NCI-H187 treated with DMSO at 0.1 percent for 48 hours (cell line): ENCODE measurements around the gene NR2F2.

Experiments
- DNase-seq: peaks from one replicate; lab custom pipeline; 2025; lab: John Stamatoyannopoulos, UW

Gene NR2F2

DNA sequence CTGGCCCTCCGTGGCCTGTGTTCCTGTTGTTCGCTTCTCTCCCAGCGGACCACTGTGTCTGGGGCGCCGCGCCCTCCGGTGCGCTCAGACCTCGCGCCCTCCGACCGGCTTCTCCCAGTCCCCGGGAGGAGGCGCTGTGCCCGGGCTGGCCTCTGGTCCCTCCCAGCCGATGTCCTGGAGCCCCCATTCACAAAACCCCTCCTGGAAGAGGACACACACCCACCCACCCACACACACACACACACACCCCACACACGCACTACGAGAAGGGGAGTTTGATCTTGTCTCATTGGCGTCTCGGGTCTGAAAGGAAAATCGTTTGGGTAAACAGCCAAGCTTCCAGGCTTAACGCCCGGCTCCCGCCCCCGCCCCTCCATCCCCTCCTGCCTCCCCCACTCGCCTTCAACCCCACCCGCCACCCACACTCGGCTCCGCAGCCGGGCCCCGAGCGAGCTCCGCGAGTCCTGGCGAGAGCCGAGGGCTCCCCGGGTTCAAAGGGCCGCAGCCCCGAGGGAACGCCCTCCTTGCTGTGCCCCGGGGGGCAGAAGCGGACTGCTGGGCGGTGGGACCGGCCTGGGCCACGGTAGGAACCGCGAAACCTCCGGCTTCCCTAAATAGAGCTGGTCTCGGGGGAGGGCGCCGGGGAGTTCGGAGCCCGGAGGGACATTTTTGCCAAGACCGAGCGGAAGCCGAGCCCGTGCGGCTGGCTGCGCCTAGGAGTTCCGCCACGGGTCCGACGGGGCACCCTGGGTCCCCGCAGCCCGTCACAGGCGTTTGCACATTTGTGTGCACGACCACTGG is 23.6 kb downstream of the NR2F2 start:
- DNase-seq = no peak

DNA sequence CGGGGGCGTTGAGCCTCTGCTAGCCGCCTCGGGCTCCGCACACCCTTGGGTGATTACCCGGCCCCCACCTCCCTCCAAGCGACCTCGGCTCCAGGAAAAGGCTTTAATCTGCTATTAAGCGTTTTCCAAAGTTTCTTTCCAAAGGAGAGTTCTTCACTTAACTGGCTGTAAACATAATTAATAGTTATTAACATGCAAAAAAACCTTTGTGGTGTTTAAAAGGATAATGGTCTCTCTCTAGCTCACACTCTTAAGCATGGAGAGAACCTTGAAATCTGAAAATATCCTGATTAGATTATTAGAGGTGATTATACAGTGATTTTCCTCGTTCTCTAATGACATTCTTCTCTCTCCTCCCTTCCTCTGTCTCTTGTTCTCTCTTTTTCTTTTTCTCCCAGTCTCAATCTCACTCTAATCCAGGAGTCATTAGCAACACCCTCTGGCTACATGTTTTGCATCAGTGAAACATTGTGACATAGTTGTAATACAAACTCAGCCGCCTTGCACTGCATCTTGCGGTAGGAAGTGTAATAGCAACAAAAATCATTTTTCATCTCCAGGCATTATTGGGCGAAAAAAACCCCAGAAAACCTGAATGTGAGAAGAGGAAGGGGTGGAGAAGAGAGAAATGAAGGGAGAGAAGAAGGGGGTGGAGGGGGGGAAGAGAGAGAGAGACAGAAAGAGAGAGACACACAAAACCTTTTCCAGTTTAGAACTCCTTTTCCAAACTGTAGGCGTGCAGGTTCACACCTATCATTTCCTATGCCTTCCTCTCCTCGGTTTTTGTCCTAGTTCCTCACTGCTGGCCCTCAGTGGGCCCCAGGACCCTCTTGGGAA is 24.4 kb downstream of the NR2F2 start:
- no peak for DNase-seq

DNA sequence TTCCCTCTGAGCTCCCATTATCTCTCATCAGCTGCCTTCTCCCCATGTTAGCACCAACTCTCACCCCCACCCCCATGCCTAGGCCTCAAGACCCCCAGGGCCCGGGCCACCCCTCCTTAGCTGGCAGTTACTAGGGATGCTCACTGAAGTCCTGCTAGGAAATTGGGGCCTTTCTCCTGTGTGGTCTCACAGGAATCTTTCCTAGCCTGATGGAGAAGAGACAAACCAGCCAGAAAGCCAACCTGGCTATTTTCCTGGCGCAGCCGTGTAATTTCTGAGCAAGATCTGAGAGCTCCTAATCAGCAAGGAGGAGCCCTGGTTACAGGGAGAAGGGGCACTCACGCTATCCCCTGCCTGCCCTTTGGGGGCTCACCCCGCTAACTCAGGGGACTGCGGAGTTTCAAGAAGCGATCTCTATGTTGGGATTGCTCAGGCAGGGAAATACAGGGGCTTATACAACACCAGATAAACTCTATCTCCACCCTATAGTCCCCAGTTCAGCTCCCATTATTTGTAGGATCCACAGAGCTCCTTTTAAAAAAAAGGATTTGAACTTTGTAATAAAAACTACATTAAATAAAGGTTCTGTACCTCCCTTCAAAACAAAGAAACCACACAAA is 25.2 kb downstream of the NR2F2 start:
- DNase-seq = no peak

DNA sequence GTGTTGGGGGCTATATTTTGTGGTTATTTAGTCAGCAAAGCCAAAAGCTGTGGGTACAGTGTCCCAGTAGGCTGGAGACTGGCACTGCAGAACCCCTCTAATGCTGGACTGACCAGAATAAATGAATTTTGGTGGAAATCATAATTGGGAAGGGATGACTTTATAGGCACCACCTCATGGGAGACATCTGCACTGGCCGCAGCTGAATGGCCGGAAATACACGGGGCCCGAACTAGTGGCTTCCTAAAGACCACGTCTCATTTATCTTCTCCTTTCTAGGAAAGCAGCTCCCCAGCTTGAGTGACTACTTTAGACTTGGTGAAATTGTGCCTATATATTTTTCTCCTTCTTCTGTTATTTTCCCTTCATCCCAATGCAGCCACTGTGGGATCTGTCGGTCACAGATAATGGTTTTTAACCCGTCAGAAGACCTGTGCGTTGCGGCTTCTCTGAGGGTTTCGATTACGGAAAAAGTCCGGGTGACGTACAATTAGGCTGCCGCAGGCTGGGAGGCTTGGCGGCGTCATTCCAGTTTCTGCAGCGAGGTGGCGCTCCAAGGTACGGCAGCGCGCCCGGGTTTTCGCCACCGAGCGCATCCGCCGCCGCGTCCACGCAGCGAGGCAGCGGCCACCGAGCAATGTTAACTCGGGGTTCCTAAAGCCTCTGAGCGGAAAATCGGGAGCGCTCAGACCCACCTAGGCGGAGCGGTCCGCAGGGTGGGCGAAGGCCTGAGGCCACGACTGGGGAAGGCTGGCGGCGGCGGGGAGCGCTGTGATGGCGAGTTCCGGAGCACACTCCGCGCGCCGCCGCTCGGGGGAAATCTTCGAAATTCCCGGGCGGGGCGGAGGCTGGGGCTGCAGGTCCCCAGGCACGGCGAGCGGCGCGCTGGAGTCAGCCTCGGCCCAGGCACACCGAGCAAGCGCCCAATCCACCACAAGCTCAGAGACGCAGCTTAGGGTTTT is 26.3 kb downstream of the NR2F2 start:
- no peak for DNase-seq

DNA sequence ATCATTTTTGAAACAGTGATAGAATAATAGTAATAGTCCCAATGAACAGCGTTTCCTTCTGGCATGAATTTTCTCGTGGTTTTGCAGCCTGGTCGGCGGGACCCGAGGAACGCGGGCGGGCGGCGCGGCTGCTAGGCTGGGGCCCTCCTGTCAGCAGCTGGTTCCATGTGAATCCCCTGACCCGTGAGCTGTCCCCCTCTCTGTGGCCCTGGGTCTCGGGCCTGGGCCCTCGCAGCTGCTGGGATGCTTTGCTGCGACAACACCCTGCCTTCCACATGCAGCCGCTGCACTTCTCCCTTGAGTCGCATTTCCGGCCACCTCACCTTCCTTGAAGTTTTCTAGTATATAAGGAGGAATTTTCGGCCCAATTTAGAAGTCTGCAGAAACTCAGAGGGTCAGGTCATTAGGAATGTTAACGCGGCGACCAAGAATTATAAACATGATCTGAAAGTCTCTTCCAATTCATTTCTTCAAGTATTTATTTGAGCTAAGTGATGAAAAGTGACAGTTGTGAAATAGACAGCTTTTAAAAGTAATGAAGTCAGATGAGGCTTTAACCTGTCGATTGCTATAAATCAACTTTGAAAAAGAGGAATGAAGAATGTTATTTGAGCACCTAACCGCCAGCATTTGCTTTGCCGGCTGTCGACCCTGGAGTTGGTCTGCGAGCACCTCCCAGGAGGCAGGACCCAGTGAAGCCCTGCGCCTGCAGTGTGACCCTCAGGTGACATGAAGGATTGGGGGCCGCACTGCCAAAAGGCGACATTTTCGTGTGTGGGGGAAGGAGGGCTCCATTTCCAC is 27.7 kb downstream of the NR2F2 start:
- DNase-seq = no peak

DNA sequence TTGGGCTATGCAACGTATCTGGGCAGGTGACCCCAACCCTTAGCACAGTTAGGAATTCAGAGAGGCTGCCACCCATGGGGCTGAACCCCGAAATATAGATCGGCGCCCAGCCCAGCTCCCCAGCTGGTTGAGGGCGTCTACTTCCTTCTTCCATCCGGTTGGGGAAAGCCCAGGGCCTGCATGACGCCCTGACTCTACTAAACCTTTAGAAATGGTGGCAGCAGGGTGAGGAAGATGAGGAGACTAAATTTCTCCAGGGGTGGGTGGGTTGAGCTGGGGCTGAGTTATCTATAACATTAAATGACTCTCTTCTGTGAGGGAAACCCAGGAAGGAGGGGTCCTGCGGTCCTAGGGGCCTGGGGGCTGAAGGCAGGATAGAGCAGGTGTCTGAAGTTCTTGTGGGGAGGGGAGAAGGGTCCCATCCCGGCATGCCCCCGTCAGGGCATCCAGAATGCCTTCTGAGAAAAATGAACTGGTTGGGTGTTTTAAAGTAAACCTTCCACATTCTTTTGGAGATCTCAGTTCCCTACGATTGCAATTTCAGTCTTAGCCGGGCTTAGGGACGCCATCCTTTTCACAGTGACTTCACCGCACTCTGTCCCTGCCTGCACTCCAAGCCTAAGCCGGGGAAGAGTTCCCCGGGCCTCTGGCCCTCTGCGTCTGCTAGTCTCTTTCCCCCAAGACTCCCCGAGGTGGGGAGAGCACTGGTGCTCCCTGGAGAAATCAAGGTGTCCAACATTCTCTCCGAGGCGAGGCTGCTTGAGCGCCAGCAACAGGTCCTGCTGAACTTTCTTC is 28.5 kb downstream of the NR2F2 start:
- no peak for DNase-seq

DNA sequence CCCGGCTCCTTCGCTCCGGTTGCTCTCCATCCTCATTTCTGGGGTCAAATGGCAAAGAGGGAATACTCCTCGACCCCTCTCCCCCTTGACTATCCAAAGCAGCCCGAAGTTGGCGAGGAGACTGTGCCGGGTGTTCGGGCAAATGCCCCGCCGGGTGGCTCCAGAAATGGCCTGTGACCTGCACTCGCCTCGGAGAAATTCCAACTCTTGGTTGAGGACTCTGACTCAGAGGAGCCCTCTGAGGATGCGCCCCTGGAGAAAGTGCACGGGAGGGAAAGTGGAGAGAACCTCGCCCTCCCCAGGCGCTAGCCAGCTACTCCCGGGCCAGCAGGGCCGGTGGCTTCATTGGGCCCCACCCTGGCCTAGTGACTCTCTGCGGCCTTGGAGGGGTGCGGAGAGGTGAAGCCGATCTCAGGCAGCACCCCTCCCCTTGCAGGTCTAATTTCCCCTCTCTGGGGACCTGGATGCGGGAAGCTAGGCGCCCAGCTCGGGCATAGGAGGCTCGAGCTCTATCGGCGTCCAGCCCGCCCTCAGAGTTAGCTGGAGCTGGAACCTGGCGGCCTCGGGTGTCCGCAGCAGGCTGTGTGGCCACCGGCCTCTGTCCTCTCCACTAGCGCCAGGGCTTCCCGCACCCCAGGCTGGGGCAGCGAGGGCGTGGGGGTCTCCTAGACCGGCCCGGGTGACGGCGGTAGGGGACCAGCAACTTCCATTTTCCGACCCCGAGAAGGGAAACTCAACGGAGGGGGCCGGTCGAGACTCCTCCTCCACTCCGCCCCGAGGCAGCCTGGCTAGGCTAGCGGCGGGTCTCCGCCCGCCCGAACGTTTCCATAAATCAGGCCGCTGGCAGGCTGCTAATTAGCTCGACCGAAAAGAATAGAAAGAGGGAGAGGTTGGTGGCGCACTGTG is 29.4 kb downstream of the NR2F2 start:
- no peak for DNase-seq

DNA sequence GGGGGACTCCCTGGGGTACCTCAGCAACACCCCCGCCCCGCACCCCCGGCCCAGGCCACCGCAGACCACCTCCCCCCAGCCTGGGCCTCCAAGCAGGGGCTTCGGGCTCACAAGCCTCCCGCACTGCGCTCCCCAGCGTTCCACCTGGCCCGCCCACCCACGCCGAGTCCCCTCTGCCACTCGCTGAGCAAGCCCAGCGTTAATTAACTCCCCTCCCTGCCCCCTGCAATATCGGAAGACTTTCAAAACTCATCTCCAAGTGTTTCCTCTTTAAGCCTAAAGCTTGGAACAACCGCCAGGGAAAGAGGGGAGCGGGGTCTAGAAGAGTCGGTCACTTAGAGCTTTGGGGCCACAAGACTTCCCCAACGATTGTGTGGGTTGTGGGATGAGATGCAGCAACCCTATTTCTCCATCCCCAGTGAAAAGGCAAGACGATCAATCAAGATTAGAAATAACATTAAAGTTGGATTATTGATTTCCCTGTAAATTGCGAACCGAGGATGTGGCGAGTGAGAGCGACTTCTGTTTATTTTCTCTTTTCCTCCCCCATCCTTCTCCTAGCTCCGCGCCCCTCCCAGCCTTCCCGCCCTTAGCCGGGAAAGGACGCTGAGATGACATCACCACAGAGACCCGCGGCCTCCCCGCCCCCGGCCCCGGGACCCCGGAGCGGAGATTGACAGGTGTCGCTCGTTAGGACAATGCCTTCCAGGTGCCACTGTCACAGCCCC is 30.2 kb downstream of the NR2F2 start:
- DNase-seq = no peak

DNA sequence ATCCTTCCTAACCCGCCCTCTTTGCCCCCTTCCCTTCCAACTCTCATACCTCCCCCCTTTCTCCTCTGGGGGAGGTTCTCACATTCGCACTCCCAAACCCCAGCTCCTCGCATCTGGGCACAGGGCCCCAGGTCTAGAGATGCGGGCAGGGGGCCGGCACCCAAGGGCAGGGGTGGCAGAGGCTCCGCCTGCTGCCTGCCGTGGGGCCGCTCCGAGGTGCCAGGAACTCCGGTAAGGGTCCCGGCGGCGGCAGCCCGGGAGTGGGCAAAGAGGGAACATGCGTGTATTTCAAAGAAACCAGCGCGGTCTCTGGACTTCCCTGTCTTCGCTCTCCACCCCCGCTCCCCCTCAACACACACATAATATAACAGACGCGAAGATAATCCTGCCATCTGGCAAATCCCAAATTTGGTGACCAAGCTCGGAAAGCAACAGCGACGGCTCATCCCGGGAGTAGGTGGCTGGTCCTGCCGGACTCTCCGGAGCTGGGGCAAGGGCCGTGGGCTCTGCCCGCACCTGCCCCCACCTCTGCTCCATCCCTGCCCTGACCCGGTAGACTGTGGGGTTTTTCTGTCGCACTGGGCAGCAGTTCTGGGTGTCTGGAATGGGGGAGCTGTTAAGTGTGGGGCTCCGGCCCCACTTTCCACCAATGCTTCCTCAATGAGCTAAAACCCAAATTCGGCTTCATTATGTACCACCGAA is 31.0 kb downstream of the NR2F2 start:
- no peak for DNase-seq

DNA sequence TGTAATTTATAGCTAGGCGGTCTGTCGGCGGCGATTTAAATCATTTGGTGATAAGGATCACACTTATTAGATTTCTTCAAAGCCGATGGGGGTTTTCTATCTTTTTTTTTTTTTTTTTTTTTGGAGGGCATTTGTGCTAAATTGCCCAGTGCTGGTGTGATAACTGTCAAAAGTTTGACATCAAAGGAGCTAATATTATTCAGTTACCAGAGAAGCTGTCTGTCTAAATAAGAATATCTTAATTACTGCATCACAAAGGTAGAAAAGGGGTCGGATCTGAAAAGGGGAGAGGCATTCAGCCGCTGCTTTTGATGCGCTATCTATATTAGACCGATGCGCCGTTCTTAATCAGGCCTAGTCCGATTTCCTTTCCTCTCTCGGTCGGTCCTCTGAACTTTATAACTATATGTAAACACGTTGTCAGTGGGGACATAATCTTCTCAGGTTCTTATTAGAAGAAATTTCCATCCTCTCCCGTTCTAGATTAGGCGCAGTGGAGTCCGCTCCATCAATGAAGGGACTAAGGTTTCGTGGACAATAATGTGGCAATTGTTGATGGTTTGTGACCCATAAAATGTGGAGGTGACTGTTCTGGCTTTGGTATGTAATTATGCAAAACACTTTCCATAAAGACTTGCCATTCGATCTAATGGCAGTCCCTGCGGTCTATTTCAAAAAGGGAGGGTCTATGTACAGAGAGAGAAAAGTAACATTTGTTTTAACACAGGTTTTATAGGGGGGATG is 31.7 kb downstream of the NR2F2 start:
- no peak for DNase-seq

DNA sequence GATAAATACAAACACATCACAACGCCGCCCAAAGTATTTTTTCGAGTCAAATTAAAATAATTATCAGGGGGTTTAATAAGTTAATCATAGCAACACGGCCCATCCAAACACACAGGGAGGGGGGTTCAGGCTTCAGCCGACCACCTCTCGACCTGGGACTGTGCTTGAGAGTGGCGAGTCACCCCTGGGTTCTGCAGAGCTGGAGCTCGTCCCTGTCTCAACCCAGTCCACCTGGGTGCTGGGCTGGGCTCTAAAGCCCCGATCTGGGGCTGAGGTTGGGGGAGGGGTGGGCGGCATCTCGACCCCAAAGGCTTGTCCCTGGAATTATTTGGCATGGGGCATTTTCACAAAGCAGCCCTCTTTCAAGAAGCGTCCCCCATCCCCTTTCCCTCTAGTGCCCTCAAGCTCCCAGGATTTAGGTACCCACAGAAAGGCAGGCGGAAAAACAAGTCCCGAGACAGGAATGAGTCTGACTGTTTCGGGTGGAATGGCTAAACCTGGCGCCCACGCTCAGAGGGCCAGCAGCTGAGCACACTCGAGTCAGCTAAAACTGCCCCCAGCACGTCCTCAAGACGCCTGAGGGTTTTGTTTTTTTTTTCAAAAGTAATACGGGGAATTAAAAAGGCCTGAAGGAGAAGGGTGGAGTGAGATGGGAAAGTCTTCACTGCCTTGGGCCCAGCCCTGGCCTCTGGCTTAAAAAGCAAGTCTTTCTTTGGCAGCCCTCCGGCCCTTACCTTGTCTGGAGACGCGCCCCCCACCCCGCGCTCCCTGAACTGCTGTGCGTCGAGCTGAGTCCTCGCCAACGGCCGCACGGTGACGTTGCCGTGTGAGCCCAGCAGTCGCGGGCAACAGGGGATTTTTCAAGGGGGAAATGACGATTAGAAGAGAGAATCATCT is 32.5 kb downstream of the NR2F2 start:
- no peak for DNase-seq

DNA sequence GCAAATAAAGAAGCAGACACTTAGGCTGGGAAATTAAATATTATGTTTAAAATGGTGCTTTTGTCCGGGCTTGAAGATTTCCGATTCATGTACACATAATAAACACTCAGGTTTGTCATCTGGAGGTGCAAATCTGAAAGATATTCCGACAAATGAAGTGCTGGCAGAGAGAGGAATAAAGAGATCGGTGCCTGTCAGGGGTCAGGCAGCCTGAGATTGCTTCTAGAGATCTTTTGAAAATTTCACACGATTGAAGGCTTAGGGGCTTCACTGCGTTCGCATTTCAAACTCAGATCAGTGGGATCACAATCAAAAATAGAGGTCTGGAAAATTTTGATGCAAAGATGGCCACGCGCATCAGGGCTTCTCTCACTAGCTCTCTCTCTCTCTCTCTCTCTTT is 33.2 kb downstream of the NR2F2 start:
- no peak for DNase-seq

DNA sequence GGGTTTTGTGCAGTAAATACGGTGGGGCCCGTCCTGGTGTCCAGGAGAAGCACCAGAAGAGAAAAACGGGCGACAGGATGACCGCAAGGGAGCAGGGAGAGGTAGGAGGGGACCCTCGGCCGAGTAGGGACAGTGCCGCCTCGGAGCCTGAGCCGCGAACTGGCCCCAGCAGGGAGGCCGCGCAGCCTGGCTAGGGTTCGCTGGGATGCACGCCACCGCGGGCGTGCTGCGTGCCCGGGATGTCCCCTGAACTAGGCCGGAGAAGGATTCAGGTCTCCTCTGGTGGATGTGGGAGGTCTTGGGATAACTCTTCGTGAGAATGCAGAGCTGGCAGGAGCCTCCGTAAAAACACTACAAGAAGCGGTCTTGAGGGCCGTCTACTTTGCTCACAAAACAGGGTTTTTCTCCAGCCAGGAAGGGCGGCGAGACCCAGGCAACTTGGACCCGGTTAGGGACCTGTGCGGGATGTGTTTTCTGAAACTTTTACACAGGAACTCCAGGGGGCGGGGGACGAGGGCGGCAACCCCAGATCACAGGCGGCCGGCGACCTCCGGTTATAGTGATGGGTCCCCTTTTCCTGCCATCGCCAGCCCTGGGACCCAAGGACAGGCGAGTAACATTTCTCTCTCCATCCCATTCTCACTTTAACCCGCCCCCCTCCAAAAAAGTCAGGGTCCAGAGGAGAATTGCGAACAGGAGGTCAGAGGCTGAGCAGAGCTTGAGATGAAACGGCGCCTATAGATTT is 35.5 kb downstream of the NR2F2 start:
- DNase-seq = no peak

DNA sequence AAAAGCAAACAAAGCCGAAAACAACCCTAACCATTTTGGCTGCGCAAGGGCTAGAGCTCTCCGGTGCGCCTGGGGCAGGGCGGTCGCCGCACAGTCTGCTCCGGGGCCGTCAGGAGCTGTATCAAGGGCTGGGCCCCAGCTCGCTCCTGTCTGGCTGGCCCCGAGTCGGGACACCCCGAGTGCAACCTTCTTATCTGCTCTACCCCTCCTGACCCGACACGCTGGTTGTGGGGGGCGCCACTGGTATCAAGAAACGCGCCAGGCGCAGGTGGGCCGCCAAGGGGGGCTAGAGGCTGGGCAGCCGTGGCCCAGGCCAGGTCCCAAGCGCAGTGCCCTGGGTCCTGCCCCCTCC is 36.0 kb downstream of the NR2F2 start:
- no peak for DNase-seq
